ENCODE data around the gene DECR2.

DECR2 gene

GRCh38 chr16:379961-380761 lies 21.5 kb upstream of the DECR2 start:
- no peak for TF ChIP-seq GATA2 (IDR thresholded peaks at IDR 0.05; ENCODE audit: low read depth, low read length)

- TF ChIP-seq GATA3 (IDR thresholded peaks at IDR 0.05; ENCODE audit: low read depth, low read length) (no peak), GATA2 (IDR thresholded peaks at IDR 0.05; ENCODE audit: low read depth, low read length) (no peak)
Observed at GRCh38 chr16:380762-381011, 21.0 kb upstream of the DECR2 start.

GRCh38 chr16:381012-381788 lies 20.5 kb upstream of the DECR2 start:
- TF ChIP-seq GATA2 (IDR thresholded peaks at IDR 0.05; ENCODE audit: low read depth, low read length) (no peak), GATA3 (IDR thresholded peaks at IDR 0.05; ENCODE audit: low read depth, low read length) (no peak)

- TF ChIP-seq GATA3 (IDR thresholded peaks at IDR 0.05; ENCODE audit: low read depth, low read length), result no peak
- no peak for TF ChIP-seq GATA2 (IDR thresholded peaks at IDR 0.05; ENCODE audit: low read depth, low read length)
Observed at GRCh38 chr16:381789-382717, 19.6 kb upstream of the DECR2 start, which contains the start of gene PGAP6. Gene PGAP6 (minus strand): TSS chr16:381978. CDS start chr16:381821, 157 bp downstream.

GRCh38 chr16:383326-384051 lies 18.2 kb upstream of the DECR2 start:
- TF ChIP-seq GATA2 (IDR thresholded peaks at IDR 0.05; ENCODE audit: low read depth, low read length), result no peak
- TF ChIP-seq GATA3 (IDR thresholded peaks at IDR 0.05; ENCODE audit: low read depth, low read length), result no peak

- TF ChIP-seq GATA3 (IDR thresholded peaks at IDR 0.05; ENCODE audit: low read depth, low read length), result no peak
- no peak for TF ChIP-seq GATA2 (IDR thresholded peaks at IDR 0.05; ENCODE audit: low read depth, low read length)
Observed at GRCh38 chr16:386641-387156, 15.0 kb upstream of the DECR2 start.

GRCh38 chr16:389352-389751 lies 12.3 kb upstream of the DECR2 start:
- no peak for TF ChIP-seq GATA2 (IDR thresholded peaks at IDR 0.05; ENCODE audit: low read depth, low read length)
- no peak for TF ChIP-seq GATA3 (IDR thresholded peaks at IDR 0.05; ENCODE audit: low read depth, low read length)

GRCh38 chr16:391885-392335 lies 9.8 kb upstream of the DECR2 start:
- no peak for TF ChIP-seq GATA2 (IDR thresholded peaks at IDR 0.05; ENCODE audit: low read depth, low read length)
- no peak for TF ChIP-seq GATA3 (IDR thresholded peaks at IDR 0.05; ENCODE audit: low read depth, low read length)

- TF ChIP-seq GATA2 (IDR thresholded peaks at IDR 0.05; ENCODE audit: low read depth, low read length) (no peak), GATA3 (IDR thresholded peaks at IDR 0.05; ENCODE audit: low read depth, low read length) (no peak)
Observed at GRCh38 chr16:392450-393030, 9.1 kb upstream of the DECR2 start.

GRCh38 chr16:396199-396598 lies 5.5 kb upstream of the DECR2 start:
- no peak for TF ChIP-seq GATA3 (IDR thresholded peaks at IDR 0.05; ENCODE audit: low read depth, low read length)
- no peak for TF ChIP-seq GATA2 (IDR thresholded peaks at IDR 0.05; ENCODE audit: low read depth, low read length)

- TF ChIP-seq GATA3 (IDR thresholded peaks at IDR 0.05; ENCODE audit: low read depth, low read length), result no peak
Observed at GRCh38 chr16:396605-397004, 5.1 kb upstream of the DECR2 start.

- no peak for TF ChIP-seq GATA3 (IDR thresholded peaks at IDR 0.05; ENCODE audit: low read depth, low read length)
Observed at GRCh38 chr16:397135-397661, 4.5 kb upstream of the DECR2 start, which contains the start of gene NME4. Gene NME4 (plus strand): TSS chr16:397199. CDS start chr16:397223, 24 bp downstream.

All from SH-SY5Y (cell line).